Measurements from ENCODE around the gene FOXK1. TPM values are rescaled to one million over a fixed set of nuclear protein-coding genes. Genes with fewer than 3 reads are reported as not detected.

Gene FOXK1
- total and polyA plus RNA-seq, 12 donors, result 3.6 to 30.6 (median 24.2) TPM

GRCh38 chr7:4650433-4651047 lies 31.6 kb upstream of the FOXK1 start:
- Histone ChIP-seq H3K27ac (peak overlapping the region in 8 of 10 donors; percentile 3 to 63 (median 28)), H3K9me3 (peaks cover 0 to 12% (median 0%) of the 10 kb centered on the region in 11 donors), H3K4me1 (peaks cover 0 to 13% (median 9%) of the 10 kb centered on the region in 9 donors), H3K27me3 (no peaks in the 10 kb centered on the region), H3K36me3 (no peaks in the 10 kb centered on the region), H3K4me3 (no peak overlapping the region)
- WGBS, 2 donors, result 41 to 45% methylated on average over 18 of the region's 18 CpGs
- ATAC-seq (peak in 7 of 8 donors; percentile 60 to 80 (median 71)), DNase-seq (peak; percentile 28 to 41)
- intact Hi-C loops (cut with DNase I), result no loop called here
- no peak for TF ChIP-seq CTCF (IDR thresholded peaks at IDR 0.05)

GRCh38 chr7:4653771-4654170 lies 28.3 kb upstream of the FOXK1 start:
- DNase-seq, result no peak
- Histone ChIP-seq H3K36me3 (no peaks in the 10 kb centered on the region), H3K4me3 (no peak overlapping the region), H3K9me3 (peaks cover 0 to 7% (median 0%) of the 10 kb centered on the region in 11 donors), H3K27ac (no peak overlapping the region), H3K4me1 (peaks cover 0 to 13% (median 9%) of the 10 kb centered on the region in 9 donors), H3K27me3 (no peaks in the 10 kb centered on the region)
- 97% methylated on average over 5 of the region's 5 CpGs for WGBS, 2 donors
- no peak for ATAC-seq
- TF ChIP-seq CTCF (IDR thresholded peaks at IDR 0.05), result no peak
- intact Hi-C loops (cut with DNase I), result no loop called here

DNA sequence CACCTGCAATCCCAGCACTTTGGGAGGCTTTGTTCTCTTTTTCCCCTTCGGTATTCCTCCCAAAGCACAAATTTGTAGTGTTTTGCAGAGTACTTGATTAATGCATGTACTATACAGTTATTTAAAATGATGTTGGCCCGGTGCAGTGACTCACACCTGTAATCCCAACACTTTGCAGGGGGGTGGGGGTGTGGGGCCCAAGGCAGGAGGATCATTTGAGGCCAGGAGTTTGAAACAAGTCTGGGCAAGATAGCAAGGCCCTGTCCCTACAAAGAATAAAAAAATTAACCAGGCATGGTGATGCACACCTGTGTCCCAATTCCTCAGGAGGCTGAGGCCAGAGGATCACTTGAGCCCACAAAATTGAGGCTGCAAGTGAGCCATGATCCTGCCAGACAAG lies 26.8 kb upstream of the FOXK1 start:
- 96 to 100% methylated on average over 2 of the region's 2 CpGs for WGBS, 2 donors
- no peaks in the 10 kb centered on the region for H3K36me3 ChIP-seq

GRCh38 chr7:4655896-4656295 lies 26.2 kb upstream of the FOXK1 start:
- DNase-seq (no peak), ATAC-seq (no peak)
- H3K27me3 ChIP-seq, result no peaks in the 10 kb centered on the region
- H3K9me3 ChIP-seq, result peaks cover 0 to 20% (median 6%) of the 10 kb centered on the region in 11 donors
- no peaks in the 10 kb centered on the region for H3K36me3 ChIP-seq
- WGBS, 2 donors, result 79 to 92% methylated on average over 4 of the region's 4 CpGs
- H3K27ac ChIP-seq, result no peak overlapping the region
- H3K4me3 ChIP-seq, result no peak overlapping the region
- H3K4me1 ChIP-seq, result peaks cover 0 to 6% (median 4%) of the 10 kb centered on the region in 9 donors
- intact Hi-C loops (cut with DNase I), result no loop called here
- TF ChIP-seq CTCF (IDR thresholded peaks at IDR 0.05), result no peak

More for the DNA sequence above, 26.8 kb upstream of the FOXK1 start:
- Histone ChIP-seq H3K4me3 (no peak overlapping the region), H3K27ac (no peak overlapping the region), H3K9me3 (peaks cover 0 to 18% (median 6%) of the 10 kb centered on the region in 11 donors), H3K4me1 (peaks cover 0 to 12% (median 8%) of the 10 kb centered on the region in 9 donors), H3K27me3 (no peaks in the 10 kb centered on the region)
- DNase-seq (no peak), ATAC-seq (no peak)
- no peak for TF ChIP-seq CTCF (IDR thresholded peaks at IDR 0.05)
- intact Hi-C loops (cut with DNase I), result no loop called here

Data from heart right ventricle (tissue), 16 donors.